ENCODE results near the gene MIPEP. TPM values are rescaled to one million over a fixed set of nuclear protein-coding genes. Genes with fewer than 3 reads are reported as not detected.

The MIPEP gene
- polyA plus RNA-seq, 1 donor (not counting 4 experiments of a cell fraction or from before 2014, with no cell fraction given), result 35.0 TPM

DNA sequence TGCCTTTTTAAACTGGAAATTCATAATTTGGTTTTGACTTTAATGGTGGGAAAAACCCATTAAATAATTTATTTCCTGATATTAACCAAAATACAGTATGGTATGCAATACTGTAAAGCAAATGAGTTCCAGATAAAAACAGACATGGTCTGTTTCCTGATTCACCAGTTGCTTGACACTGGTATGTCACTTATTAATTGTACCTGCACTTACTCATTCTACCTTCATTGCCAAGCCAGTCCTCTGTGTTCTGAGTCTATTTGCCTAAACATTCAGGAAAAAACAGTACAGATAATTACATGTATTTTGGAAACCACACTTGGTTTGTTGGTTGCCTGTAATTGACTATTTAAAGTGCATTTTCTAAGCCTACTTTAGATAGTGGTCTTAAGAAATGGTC lies 159.7 kb downstream of the MIPEP start:
- Histone ChIP-seq H3K4me3 (ENCODE audit: control insufficient read depth in 2 of 3, extremely low read depth in 1 of 3, insufficient read depth in 2 of 3, low read depth in 1 of 3, low read length in 3 of 3) (no peak overlapping the region), H3K36me3 (ENCODE audit: control insufficient read depth in 2 of 2, extremely low read depth in 1 of 2, insufficient read depth in 2 of 2, low read length in 2 of 2) (no peaks in the 10 kb centered on the region), H2AFZ (ENCODE audit: control insufficient read depth, low read length) (no peak overlapping the region), H3K27ac (ENCODE audit: control insufficient read depth, insufficient read depth, low read length) (no peak overlapping the region), H3K4me1 (ENCODE audit: control insufficient read depth, extremely low read depth, insufficient read depth, low read length) (no peaks in the 10 kb centered on the region), H3K9ac (ENCODE audit: control insufficient read depth, extremely low read depth, insufficient read depth, low read length) (no peak overlapping the region), H3K27me3 (ENCODE audit: control insufficient read depth, extremely low read depth, insufficient read depth, low read length) (no peaks in the 10 kb centered on the region), H3K9me3 (ENCODE audit: control insufficient read depth, low read depth, low read length) (no peaks in the 10 kb centered on the region), H3K79me2 (ENCODE audit: control insufficient read depth, insufficient read depth, low read length) (no peaks in the 10 kb centered on the region), H3K4me2 (ENCODE audit: control insufficient read depth, extremely low read depth, insufficient read depth, low read depth, low read length) (no peak overlapping the region), H3K9me1 (ENCODE audit: control insufficient read depth, extremely low read depth, insufficient read depth, low read length) (no peaks in the 10 kb centered on the region), H4K20me1 (ENCODE audit: control insufficient read depth, extremely low read depth, insufficient read depth, low read length) (no peaks in the 10 kb centered on the region)
- FAIRE-seq, result no peak
- DNase-seq (ENCODE audit: low read depth, low spot score), result no peak
- TF ChIP-seq EZH2 (IDR thresholded peaks at IDR 0.05; ENCODE audit: low read length), result no peak
- TF ChIP-seq, protein P1, sequence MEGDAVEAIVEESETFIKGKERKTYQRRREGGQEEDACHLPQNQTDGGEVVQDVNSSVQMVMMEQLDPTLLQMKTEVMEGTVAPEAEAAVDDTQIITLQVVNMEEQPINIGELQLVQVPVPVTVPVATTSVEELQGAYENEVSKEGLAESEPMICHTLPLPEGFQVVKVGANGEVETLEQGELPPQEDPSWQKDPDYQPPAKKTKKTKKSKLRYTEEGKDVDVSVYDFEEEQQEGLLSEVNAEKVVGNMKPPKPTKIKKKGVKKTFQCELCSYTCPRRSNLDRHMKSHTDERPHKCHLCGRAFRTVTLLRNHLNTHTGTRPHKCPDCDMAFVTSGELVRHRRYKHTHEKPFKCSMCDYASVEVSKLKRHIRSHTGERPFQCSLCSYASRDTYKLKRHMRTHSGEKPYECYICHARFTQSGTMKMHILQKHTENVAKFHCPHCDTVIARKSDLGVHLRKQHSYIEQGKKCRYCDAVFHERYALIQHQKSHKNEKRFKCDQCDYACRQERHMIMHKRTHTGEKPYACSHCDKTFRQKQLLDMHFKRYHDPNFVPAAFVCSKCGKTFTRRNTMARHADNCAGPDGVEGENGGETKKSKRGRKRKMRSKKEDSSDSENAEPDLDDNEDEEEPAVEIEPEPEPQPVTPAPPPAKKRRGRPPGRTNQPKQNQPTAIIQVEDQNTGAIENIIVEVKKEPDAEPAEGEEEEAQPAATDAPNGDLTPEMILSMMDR (optimal IDR thresholded peaks at IDR 0.05 in 1 of 3, IDR thresholded peaks at IDR 0.05 in 1 of 3, conservative IDR thresholded peaks at IDR 0.05 in 1 of 3; ENCODE audit: extremely low read depth in 1 of 3, insufficient read depth in 2 of 3, low read length in 3 of 3), result no peak
- dilution Hi-C loops (cut with MboI; ENCODE audit: extremely low pct_ligation_motif_present, low sequenced_read_pairs), result no loop called here

DNA sequence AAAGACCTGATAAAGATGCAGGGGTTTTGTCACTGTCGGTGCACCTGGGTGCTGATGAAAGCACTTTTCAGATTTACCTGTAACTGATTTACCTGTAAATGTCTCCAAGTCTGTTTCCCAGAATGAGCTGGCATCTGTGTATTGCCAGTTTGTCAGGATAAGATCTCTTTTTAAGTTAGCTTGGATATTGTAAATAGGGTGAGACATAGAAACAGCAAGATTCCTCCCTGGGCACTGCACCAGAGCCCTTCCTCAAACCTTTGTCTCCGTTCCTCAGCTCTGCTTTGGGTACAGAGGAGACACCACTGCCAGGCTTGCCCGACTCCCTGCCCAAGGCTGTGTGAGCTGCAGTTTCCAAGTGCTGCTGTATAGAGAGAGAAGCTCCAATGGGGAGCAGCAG lies 160.4 kb downstream of the MIPEP start:
- DNase-seq (ENCODE audit: low read depth, low spot score) (no peak), FAIRE-seq (no peak)
- no peaks in the 10 kb centered on the region for H3K27me3 ChIP-seq (ENCODE audit: control insufficient read depth, extremely low read depth, insufficient read depth, low read length)
- H4K20me1 ChIP-seq (ENCODE audit: control insufficient read depth, extremely low read depth, insufficient read depth, low read length), result no peaks in the 10 kb centered on the region
- no peaks in the 10 kb centered on the region for H3K36me3 ChIP-seq (ENCODE audit: control insufficient read depth in 2 of 2, extremely low read depth in 1 of 2, insufficient read depth in 2 of 2, low read length in 2 of 2)
- H3K79me2 ChIP-seq (ENCODE audit: control insufficient read depth, insufficient read depth, low read length), result no peaks in the 10 kb centered on the region
- no peaks in the 10 kb centered on the region for H3K9me3 ChIP-seq (ENCODE audit: control insufficient read depth, low read depth, low read length)
- TF ChIP-seq, protein P1 (optimal IDR thresholded peaks at IDR 0.05 in 1 of 3, IDR thresholded peaks at IDR 0.05 in 1 of 3, conservative IDR thresholded peaks at IDR 0.05 in 1 of 3; ENCODE audit: extremely low read depth in 1 of 3, insufficient read depth in 2 of 3, low read length in 3 of 3), result no peak
- no peak for TF ChIP-seq EZH2 (IDR thresholded peaks at IDR 0.05; ENCODE audit: low read length)
- H3K4me1 ChIP-seq (ENCODE audit: control insufficient read depth, extremely low read depth, insufficient read depth, low read length), result no peaks in the 10 kb centered on the region
- H3K9me1 ChIP-seq (ENCODE audit: control insufficient read depth, extremely low read depth, insufficient read depth, low read length), result no peaks in the 10 kb centered on the region
- H3K4me2 ChIP-seq (ENCODE audit: control insufficient read depth, extremely low read depth, insufficient read depth, low read depth, low read length), result no peak overlapping the region
- no peak overlapping the region for H3K9ac ChIP-seq (ENCODE audit: control insufficient read depth, extremely low read depth, insufficient read depth, low read length)
- dilution Hi-C loops (cut with MboI; ENCODE audit: extremely low pct_ligation_motif_present, low sequenced_read_pairs), result no loop called here
- no peak overlapping the region for H3K4me3 ChIP-seq (ENCODE audit: control insufficient read depth in 2 of 3, extremely low read depth in 1 of 3, insufficient read depth in 2 of 3, low read depth in 1 of 3, low read length in 3 of 3)
- no peak overlapping the region for H3K27ac ChIP-seq (ENCODE audit: control insufficient read depth, insufficient read depth, low read length)
- H2AFZ ChIP-seq (ENCODE audit: control insufficient read depth, low read length), result no peak overlapping the region
